Activated CD8-positive, alpha-beta memory T cell treated with anti-CD3 and anti-CD28 coated beads for 4 hours (primary cell): ENCODE results near the gene ANKRD28.
"Not testable (repeated sequence)": the region's sequence is repeated elsewhere in the genome, so short reads cannot be mapped to it uniquely, and the experiment has no call there.

Experiments
- DNase-seq, 2 donors: peaks; one replicate each; pipeline ENCODE4 v3.0.0-alpha.2; 2020; ENCODE audit warnings: low read depth in 2 of 2

ANKRD28 gene

GRCh38 chr3:15636028-15636709 lies 161.6 kb downstream of the ANKRD28 start:
- no peak for DNase-seq

DNA sequence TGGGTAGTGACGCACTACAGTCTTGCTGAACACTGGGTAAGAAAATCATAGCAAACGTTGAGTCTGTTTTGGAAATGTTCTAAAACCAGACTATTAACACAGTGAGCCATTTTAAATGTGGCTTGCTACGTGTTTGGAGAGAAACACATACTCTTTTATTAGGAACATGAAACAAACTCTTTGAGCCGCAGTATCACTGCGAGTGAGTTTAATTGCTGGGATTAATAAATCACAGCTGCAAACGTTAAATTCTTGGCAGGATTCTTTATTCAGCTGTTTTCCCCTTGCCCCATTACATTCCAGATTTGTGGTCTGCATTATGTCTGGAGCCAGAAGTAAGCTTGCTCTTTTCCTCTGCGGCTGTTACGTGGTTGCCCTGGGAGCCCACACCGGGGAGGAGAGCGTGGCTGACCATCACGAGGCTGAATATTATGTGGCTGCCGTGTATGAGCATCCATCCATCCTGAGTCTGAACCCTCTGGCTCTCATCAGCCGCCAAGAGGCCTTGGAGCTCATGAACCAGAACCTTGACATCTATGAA lies 162.6 kb downstream of the ANKRD28 start:
- DNase-seq, result no peak

- no peak for DNase-seq
Measured at GRCh38 chr3:15634671-15635070, 163.1 kb downstream of the ANKRD28 start.

DNA sequence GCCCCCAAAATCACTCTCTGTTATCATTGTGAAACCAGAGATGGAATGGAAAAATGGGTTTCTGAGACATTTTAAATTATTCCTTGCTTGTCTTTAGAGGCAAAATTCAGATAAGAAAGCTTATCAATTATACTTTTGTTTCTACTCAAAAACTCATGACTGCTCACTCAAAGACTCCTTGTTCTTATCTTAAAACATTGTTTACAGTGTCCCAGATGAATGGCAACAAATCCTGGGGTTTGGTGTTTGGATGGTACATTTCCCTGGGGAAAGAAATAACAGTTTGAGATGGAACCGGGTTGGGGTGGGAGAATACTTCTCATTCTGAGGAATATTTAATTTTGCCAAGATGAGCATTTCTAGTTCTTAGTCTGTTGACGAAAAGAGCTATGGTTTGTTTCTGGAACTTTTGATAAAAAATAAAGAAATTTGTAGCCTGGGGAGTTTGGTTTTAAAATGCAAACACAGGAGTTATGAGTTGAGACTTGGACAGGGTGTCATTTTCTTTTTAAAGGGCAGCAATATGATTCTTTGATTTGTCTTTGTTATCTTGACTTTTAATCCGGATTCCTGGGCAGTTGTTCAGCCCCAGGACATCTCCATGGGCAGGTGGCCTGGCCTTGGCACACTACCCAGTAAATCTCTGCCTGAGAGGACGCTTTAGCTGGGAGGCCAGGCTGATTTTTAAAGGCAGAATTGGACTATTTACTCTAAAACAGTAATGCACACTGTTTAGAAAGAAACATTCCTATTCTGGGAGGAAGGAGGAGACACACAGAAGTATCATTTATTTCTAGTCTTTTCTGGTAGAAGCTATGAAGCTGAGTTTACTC lies 163.8 kb downstream of the ANKRD28 start:
- DNase-seq, result no peak

- no peak for DNase-seq
Measured at GRCh38 chr3:15633159-15633558, 164.6 kb downstream of the ANKRD28 start.

DNA sequence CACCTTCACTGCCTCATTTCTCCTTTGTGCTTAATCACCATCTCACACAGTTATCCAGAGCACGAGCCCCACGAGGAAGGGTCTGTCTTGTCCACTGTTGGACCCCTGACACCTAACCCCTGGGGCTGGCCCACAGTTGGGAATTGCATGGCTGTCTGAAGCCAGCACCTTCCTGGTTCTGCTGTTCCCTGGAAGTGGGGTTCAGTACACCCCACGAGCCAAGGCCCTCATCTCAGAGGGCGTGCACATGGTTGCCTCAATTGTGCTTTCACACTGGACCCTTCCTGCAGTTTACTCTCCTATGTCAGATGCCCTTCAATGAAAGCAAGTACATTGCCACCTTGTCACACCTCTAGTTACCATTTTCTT lies 165.6 kb downstream of the ANKRD28 start:
- DNase-seq, result no peak

- no peak for DNase-seq
Measured at GRCh38 chr3:15631426-15632211, 166.2 kb downstream of the ANKRD28 start.

GRCh38 chr3:15630646-15631350 lies 167.0 kb downstream of the ANKRD28 start:
- DNase-seq, result no peak

- peak in 1 of 2 donors; percentile 36 for DNase-seq
Measured at GRCh38 chr3:15629860-15630597, 167.8 kb downstream of the ANKRD28 start.

- DNase-seq, result no peak
Measured at GRCh38 chr3:15628967-15629366, 168.8 kb downstream of the ANKRD28 start.

DNA sequence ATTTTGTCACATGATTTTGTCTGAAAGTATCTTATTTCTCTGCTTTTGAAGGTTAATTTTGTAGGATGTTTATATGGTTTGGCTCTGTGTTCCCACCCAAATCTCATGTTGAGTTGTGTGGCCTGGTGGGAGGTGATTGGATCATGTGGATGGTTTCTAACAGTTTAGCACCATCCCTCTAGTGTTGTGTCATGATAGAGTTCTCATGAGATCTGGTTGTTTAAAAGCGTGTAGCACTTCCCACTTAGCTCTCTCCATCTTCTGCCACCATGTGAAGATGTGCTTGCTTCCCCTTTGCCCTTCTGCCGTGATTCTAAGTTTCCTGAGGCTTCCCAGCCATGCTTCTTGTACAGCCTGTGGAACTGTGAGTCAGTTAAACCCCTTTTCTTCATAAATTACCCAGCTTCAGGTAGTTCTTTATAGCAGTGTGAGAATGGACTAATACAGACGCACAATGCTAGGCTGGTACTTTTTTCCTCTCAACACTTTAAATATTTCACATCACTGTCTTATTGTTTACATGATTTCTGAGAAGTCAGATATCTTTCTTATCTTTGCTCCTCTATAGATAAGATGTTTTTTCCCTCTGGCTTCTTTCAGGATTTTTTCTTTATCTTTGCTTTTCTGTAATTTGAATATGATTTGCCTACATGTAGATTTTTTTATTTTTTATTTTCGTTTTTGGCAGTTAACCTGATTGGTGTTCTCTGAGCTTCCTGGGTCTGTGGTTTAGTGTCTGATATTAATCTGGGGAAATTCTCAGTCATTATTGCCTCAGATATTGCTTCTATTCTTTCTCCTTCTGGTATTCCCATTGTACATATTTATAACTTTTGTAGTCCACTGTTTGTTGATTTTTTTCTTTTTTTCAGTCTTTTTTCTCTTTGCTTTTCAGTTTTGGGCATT lies 174.0 kb downstream of the ANKRD28 start:
- no peak for DNase-seq

DNA sequence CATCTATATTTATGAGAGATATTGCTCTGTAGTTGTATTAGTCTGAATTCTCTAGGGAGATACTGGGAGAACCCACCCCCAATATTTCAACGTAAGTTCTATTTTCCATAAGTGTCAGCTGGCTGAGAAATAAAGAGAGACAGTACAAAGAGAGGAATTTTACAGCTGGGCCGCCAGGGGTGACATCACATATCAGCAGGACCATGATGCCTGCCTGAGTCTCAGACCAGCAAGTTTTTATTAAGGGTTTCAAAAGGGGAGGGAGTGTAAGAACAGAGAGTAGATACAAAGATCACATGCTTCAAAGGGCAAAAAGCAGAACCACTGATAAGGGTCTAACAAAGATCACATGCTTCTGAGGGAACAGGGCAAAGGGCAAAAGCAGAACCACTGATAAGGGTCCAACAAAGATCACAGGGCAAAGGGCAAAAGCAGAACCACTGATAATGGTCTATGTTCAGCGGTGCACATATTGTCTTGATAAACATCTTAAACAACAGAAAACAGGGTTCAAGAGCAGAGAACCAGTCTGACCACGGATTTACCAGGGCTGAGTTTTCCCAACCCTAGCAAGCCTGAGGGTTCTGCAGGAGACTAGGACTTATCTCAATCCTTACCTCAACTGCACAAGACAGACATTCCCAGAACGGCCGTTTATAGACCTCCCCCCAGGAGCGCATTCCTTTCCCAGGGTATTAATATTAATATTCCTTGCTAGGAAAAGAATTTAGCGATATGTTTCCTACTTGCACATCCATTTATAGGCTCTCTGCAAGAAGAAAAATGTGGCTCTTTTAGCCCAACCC lies 177.9 kb downstream of the ANKRD28 start:
- DNase-seq, result not testable (repeated sequence)
